ENCODE data around the gene OLR1.
A peak's percentile ranks its signal among the peaks of the same experiment; 100 is the strongest.
"Not testable (repeated sequence)": the region's sequence is repeated elsewhere in the genome, so short reads cannot be mapped to it uniquely, and the experiment has no call there.

The OLR1 gene

DNA sequence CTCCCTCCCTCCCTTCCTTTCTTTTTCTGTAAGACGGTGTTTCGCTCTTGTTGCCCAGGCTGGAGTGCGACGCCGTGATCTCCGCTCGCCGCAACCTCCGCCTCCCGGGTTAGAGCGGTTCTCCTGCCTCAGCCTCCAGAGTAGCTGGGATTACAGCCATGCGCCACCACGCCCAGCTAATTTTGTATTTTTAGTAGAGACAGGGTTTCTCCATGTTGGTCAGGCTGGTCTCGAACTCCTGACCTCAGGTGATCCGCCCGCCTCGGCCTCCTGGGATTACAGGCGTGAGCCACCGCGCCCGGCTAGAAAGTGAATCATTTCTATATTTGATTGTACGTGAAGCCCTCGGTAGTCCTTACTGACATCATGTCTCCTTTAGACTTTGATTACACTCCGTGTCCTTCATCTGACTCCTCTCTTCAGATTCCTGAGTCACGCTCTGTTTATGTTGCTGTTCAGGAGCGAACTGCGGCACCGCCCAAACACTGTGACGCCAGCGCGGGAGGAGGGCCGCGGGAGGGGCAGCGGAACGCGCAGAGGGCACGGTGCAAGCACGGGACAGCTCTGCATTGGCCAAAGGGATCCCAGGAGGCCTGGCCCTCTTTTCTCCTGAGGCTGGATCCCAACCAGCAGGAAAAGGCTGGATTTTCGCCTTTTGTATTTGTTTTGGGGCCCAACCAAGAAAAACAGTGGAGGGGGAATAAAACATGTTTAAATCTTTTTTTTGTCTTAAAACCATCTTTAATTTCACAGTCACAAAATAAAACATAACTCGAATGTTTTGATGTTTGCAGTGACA lies 40.2 kb upstream of the OLR1 start:
- Histone ChIP-seq H3K4me3 (ENCODE audit: low read length in 2 of 2) (peak overlapping the region; percentile 92 to 96), H3K9me3 (ENCODE audit: control insufficient read depth in 2 of 2, low read length in 2 of 2) (no peaks in the 10 kb centered on the region), H3K4me1 (ENCODE audit: control insufficient read depth, insufficient read depth, low read length) (peaks cover 12% of the 10 kb centered on the region), H3K27me3 (ENCODE audit: control insufficient read depth in 1 of 2, insufficient read depth in 2 of 2, low read length in 2 of 2) (no peaks in the 10 kb centered on the region), H3K36me3 (ENCODE audit: control insufficient read depth in 2 of 2, insufficient read depth in 2 of 2, low read length in 2 of 2) (no peaks in the 10 kb centered on the region), H3K9ac (ENCODE audit: low read length in 2 of 2) (peak overlapping the region; percentile 99), H3K27ac (ENCODE audit: low read length) (peak overlapping the region; percentile 99)

DNA sequence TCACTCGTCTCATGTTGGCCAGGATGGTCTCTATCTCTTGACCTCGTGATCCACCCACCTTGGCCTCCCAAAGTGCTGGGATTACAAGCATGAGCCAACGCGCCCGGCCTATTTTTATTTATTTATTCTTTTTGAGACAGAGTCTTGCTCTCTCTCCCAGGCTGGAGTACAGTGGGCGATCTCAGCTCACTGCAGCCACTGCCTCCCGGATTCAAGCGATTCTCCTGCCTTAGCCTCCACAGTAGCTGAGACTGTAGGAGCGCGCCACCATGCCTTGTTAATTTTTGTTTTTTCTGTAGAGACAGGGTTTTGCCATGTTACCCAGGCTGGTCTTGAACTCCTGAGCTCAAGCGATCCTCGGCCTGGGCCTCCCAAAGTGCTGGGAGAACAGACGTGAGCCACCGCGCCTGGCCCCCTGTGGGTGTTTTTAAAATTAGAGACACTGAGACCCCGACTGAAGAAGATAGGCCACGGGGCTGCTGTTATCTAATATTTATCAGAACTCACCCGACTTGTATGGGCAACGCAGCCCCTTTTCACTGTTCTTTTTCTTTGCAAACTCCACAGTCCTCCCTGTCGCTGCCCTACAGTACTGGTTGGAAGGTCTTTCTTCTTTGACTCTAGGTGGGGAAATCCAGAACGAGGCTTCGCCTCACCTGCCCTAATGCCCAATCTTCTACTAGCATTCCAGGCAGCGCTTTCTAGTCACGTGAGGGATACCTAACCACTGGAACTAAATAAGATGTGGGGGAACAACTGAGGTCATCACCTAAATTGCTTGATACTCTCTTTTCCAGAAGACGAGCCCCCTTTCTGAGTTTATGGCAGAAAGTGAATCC lies 39.4 kb upstream of the OLR1 start:
- no peak overlapping the region for H3K4me3 ChIP-seq (ENCODE audit: low read length in 2 of 2)
- peak overlapping the region; percentile 99 for H3K27ac ChIP-seq (ENCODE audit: low read length)
- H3K9me3 ChIP-seq (ENCODE audit: control insufficient read depth in 2 of 2, low read length in 2 of 2): no peaks in the 10 kb centered on the region
- no peaks in the 10 kb centered on the region for H3K36me3 ChIP-seq (ENCODE audit: control insufficient read depth in 2 of 2, insufficient read depth in 2 of 2, low read length in 2 of 2)
- peaks cover 12% of the 10 kb centered on the region for H3K4me1 ChIP-seq (ENCODE audit: control insufficient read depth, insufficient read depth, low read length)
- no peaks in the 10 kb centered on the region for H3K27me3 ChIP-seq (ENCODE audit: control insufficient read depth in 1 of 2, insufficient read depth in 2 of 2, low read length in 2 of 2)
- H3K9ac ChIP-seq (ENCODE audit: low read length in 2 of 2): no peak overlapping the region

DNA sequence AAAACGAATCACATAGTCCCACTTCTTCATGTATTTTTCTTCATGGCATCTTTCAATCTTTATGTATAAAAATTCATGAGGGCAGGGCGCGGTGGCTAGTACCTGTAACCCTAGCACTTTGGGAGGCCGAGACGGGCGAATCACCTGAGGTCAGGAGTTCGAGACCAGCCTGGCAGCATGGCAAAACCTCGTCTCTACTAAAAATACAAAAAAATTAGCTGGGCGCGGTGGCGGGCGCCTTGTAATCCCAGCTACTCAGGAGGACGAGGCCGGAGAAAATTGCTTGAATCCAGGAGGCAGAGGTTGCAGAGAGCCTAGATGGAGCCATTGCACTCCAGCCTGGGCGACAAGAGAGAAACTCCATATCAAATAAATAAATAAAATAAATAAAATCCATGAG lies 38.3 kb upstream of the OLR1 start:
- Histone ChIP-seq H3K9me3 (ENCODE audit: control insufficient read depth in 2 of 2, low read length in 2 of 2) (no peaks in the 10 kb centered on the region), H3K4me3 (ENCODE audit: low read length in 2 of 2) (no peak overlapping the region), H3K27ac (ENCODE audit: low read length) (no peak overlapping the region), H3K4me1 (ENCODE audit: control insufficient read depth, insufficient read depth, low read length) (peaks cover 11% of the 10 kb centered on the region), H3K27me3 (ENCODE audit: control insufficient read depth in 1 of 2, insufficient read depth in 2 of 2, low read length in 2 of 2) (no peaks in the 10 kb centered on the region), H3K9ac (ENCODE audit: low read length in 2 of 2) (no peak overlapping the region), H3K36me3 (ENCODE audit: control insufficient read depth in 2 of 2, insufficient read depth in 2 of 2, low read length in 2 of 2) (no peaks in the 10 kb centered on the region)

DNA sequence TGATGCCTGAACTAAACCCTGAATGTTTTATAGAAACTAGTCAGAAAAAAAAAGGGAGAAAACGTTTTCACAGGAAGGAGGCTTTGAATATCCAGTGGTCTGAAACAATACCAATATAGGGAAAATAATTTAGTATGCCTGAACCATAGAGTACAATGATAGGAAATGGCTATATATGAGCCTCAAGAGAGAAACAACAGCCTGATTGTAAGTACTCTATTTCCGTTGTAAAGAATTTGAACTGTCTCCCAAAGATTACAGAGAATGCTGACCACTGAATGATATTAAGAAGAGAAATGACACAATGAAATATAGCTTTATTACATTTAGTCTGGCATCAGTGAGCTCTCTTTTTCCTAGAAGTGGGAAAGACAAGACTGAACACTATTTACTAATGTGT lies 35.2 kb upstream of the OLR1 start:
- H3K4me3 ChIP-seq (ENCODE audit: low read length in 2 of 2): no peak overlapping the region
- no peak overlapping the region for H3K27ac ChIP-seq (ENCODE audit: low read length)
- no peaks in the 10 kb centered on the region for H3K9me3 ChIP-seq (ENCODE audit: control insufficient read depth in 2 of 2, low read length in 2 of 2)
- H3K4me1 ChIP-seq (ENCODE audit: control insufficient read depth, insufficient read depth, low read length): peaks cover 3% of the 10 kb centered on the region
- H3K9ac ChIP-seq (ENCODE audit: low read length in 2 of 2): no peak overlapping the region
- H3K27me3 ChIP-seq (ENCODE audit: control insufficient read depth in 1 of 2, insufficient read depth in 2 of 2, low read length in 2 of 2): no peaks in the 10 kb centered on the region
- H3K36me3 ChIP-seq (ENCODE audit: control insufficient read depth in 2 of 2, insufficient read depth in 2 of 2, low read length in 2 of 2): no peaks in the 10 kb centered on the region

DNA sequence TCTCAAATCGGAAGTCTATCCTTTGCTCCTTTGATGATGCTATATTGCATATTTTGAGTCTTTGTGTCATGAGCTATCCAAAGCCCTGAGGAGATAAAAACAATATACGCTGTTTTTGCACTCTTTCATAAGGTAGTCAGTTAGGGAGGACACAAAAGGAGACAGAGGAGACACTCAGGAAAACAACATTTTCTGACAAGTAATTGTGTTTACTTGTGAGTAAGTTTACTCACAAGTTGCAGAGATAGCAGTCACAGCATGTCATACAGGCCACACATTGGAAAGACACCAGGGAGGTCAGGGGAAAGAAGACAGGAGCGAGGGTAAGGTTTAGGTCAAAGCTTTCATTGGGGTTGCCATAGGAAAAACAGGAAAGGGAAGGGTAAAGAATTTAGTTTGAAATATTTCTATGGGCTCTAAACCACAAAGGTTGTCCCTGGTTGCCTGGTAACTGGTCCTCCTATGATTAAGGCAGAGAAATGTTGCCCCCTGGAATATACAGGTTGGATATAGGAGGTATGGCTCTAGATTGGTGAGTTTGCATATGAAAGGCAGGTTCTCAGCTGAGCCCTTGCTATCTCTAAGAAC lies 33.4 kb upstream of the OLR1 start:
- no peaks in the 10 kb centered on the region for H3K27me3 ChIP-seq (ENCODE audit: control insufficient read depth in 1 of 2, insufficient read depth in 2 of 2, low read length in 2 of 2)

DNA sequence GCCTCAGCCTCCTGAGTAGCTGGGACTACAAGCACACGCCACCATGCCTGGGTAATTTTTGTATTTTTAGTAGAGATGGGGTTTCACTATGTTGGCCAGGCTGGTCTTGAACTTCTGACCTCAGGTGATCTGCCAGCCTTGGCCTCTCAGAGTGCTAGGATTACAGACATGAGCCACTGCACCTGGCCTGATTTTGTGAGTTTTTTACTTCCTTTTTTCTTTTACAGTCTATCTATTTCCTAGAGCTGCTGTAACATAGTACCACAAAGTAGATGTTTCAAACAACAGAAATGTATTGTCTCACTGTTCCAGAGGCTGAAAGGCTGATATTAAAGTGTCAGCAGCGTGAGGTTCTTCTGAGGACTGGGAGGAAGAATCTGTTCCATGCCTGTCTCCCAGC lies 32.6 kb upstream of the OLR1 start:
- not testable (repeated sequence) for H3K4me3 ChIP-seq (ENCODE audit: low read length in 2 of 2); H3K9ac ChIP-seq (ENCODE audit: low read length in 2 of 2); H3K9me3 ChIP-seq (ENCODE audit: control insufficient read depth in 2 of 2, low read length in 2 of 2); H3K27me3 ChIP-seq (ENCODE audit: control insufficient read depth in 1 of 2, insufficient read depth in 2 of 2, low read length in 2 of 2); H3K27ac ChIP-seq (ENCODE audit: low read length); H3K4me1 ChIP-seq (ENCODE audit: control insufficient read depth, insufficient read depth, low read length); H3K36me3 ChIP-seq (ENCODE audit: control insufficient read depth in 2 of 2, insufficient read depth in 2 of 2, low read length in 2 of 2)

More for the DNA sequence above, 33.4 kb upstream of the OLR1 start:
- no peak overlapping the region for H3K4me3 ChIP-seq (ENCODE audit: low read length in 2 of 2)
- H3K9ac ChIP-seq (ENCODE audit: low read length in 2 of 2): no peak overlapping the region
- no peaks in the 10 kb centered on the region for H3K9me3 ChIP-seq (ENCODE audit: control insufficient read depth in 2 of 2, low read length in 2 of 2)
- no peak overlapping the region for H3K27ac ChIP-seq (ENCODE audit: low read length)
- H3K36me3 ChIP-seq (ENCODE audit: control insufficient read depth in 2 of 2, insufficient read depth in 2 of 2, low read length in 2 of 2): no peaks in the 10 kb centered on the region
- H3K4me1 ChIP-seq (ENCODE audit: control insufficient read depth, insufficient read depth, low read length): no peaks in the 10 kb centered on the region

DNA sequence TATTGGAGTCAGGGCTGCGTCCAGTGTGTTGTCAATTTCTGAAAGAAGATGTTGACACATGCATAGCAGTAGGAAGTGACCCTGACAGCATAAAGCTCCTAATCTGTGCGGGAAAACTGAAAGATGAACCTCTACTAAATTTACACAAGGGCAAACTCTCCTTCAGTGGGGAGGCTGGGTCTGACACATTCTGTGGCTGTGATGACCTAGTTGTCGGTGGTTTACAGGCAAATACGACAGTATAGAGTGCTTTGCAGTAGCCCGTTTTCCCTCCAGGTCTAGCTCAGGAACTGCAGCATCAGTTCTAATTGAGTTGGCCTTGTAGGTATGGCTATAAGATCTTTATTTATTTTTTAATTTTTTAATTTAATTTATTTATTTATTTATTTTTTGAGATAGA lies 25.9 kb upstream of the OLR1 start:
- Histone ChIP-seq H3K9me3 (ENCODE audit: control insufficient read depth in 2 of 2, low read length in 2 of 2) (no peaks in the 10 kb centered on the region), H3K27ac (ENCODE audit: low read length) (no peak overlapping the region), H3K27me3 (ENCODE audit: control insufficient read depth in 1 of 2, insufficient read depth in 2 of 2, low read length in 2 of 2) (no peaks in the 10 kb centered on the region), H3K4me1 (ENCODE audit: control insufficient read depth, insufficient read depth, low read length) (no peaks in the 10 kb centered on the region), H3K9ac (ENCODE audit: low read length in 2 of 2) (no peak overlapping the region), H3K4me3 (ENCODE audit: low read length in 2 of 2) (no peak overlapping the region), H3K36me3 (ENCODE audit: control insufficient read depth in 2 of 2, insufficient read depth in 2 of 2, low read length in 2 of 2) (no peaks in the 10 kb centered on the region)

DNA sequence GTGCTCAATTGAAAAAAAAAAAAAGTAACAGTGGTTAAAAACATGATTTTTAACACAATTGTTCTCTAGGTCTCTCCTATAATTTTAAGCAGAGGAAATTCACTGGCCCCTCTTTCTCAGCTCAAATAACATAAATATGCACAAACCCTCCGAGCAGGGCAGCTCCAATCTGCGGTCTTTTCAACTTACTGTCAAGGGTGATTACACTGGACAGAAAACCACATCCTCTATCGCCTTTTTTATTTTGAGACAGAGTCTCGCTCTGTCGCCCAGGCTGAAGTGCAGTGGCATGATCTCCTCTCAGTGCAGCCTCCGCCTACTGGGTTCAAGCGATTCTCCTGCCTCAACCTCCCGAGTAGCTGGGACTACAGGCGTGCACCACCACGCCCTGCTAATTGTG lies 24.3 kb upstream of the OLR1 start:
- H3K36me3 ChIP-seq (ENCODE audit: control insufficient read depth in 2 of 2, insufficient read depth in 2 of 2, low read length in 2 of 2): no peaks in the 10 kb centered on the region
- H3K9me3 ChIP-seq (ENCODE audit: control insufficient read depth in 2 of 2, low read length in 2 of 2): no peaks in the 10 kb centered on the region
- no peak overlapping the region for H3K27ac ChIP-seq (ENCODE audit: low read length)
- no peak overlapping the region for H3K4me3 ChIP-seq (ENCODE audit: low read length in 2 of 2)
- H3K27me3 ChIP-seq (ENCODE audit: control insufficient read depth in 1 of 2, insufficient read depth in 2 of 2, low read length in 2 of 2): no peaks in the 10 kb centered on the region
- no peaks in the 10 kb centered on the region for H3K4me1 ChIP-seq (ENCODE audit: control insufficient read depth, insufficient read depth, low read length)
- H3K9ac ChIP-seq (ENCODE audit: low read length in 2 of 2): no peak overlapping the region

DNA sequence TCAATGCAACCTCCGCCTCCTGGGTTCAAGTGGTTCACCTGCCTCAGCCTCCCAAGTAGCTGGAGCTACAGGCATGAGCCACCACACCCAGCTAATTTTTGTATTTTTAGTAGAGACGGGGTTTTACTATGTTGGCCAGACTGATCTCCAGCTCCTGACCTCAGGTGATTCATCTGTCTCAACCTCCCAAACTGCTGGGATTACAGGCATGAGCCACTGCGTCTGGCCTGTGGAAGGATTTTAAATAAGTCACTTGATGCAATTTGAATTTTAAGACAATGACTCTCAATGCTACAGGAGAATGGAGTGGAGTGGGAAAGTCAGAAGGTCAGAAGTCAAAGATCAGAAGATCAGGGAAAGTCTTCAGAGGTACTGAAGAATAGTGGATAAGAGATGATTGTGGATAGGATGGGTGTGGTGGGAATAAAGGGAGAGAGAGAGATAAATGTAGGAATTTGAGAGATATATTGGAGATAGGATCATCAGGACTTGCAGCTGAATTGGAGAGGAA lies 22.3 kb upstream of the OLR1 start:
- H3K27me3 ChIP-seq (ENCODE audit: control insufficient read depth in 1 of 2, insufficient read depth in 2 of 2, low read length in 2 of 2): no peaks in the 10 kb centered on the region
- no peaks in the 10 kb centered on the region for H3K4me1 ChIP-seq (ENCODE audit: control insufficient read depth, insufficient read depth, low read length)
- no peaks in the 10 kb centered on the region for H3K36me3 ChIP-seq (ENCODE audit: control insufficient read depth in 2 of 2, insufficient read depth in 2 of 2, low read length in 2 of 2)
- no peak overlapping the region for H3K9ac ChIP-seq (ENCODE audit: low read length in 2 of 2)
- H3K4me3 ChIP-seq (ENCODE audit: low read length in 2 of 2): no peak overlapping the region
- no peak overlapping the region for H3K27ac ChIP-seq (ENCODE audit: low read length)
- no peaks in the 10 kb centered on the region for H3K9me3 ChIP-seq (ENCODE audit: control insufficient read depth in 2 of 2, low read length in 2 of 2)

DNA sequence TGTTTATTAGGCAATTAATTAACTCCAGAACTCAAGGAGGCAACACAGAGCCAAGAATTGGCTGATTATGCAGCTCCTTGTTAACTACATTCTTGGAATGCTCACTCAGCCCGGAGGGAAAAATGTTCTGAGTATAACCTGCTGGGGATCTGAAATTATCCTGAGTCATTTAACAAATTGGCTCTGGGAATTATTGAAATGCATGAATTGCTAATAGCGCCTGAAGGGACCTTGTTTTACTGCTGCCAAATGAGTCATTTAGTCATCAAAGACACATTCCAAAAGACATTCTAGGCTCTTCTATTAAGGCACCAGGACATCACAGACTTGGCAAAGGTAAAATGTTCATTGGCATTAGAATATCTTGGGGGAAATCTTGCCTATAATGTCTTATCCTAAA lies 19.9 kb upstream of the OLR1 start:
- Histone ChIP-seq H3K9ac (ENCODE audit: low read length in 2 of 2) (no peak overlapping the region), H3K9me3 (ENCODE audit: control insufficient read depth in 2 of 2, low read length in 2 of 2) (no peaks in the 10 kb centered on the region), H3K4me1 (ENCODE audit: control insufficient read depth, insufficient read depth, low read length) (no peaks in the 10 kb centered on the region), H3K4me3 (ENCODE audit: low read length in 2 of 2) (no peak overlapping the region), H3K27ac (ENCODE audit: low read length) (no peak overlapping the region), H3K27me3 (ENCODE audit: control insufficient read depth in 1 of 2, insufficient read depth in 2 of 2, low read length in 2 of 2) (no peaks in the 10 kb centered on the region), H3K36me3 (ENCODE audit: control insufficient read depth in 2 of 2, insufficient read depth in 2 of 2, low read length in 2 of 2) (no peaks in the 10 kb centered on the region)
